Stimulated activated CD8-positive, alpha-beta memory T cell treated with anti-CD3 and anti-CD28 coated beads, Interleukin-15, amount 100 ng/mL, for 48 hours (primary cell): ENCODE results near the gene FANCD2.
"Not testable (repeated sequence)": the region's sequence is repeated elsewhere in the genome, so short reads cannot be mapped to it uniquely, and the experiment has no call there.

Experiments used
- DNase-seq, 2 donors: peaks; one replicate each; pipeline ENCODE4 v3.0.0-alpha.2; 2020; ENCODE audit warnings: low read depth in 2 of 2

Gene FANCD2

GRCh38 chr3:10015461-10015904 lies 10.8 kb upstream of the FANCD2 start:
- DNase-seq, result no peak

GRCh38 chr3:10017636-10018292 lies 8.5 kb upstream of the FANCD2 start:
- DNase-seq, result peak; percentile 76 to 77

- not testable (repeated sequence) for DNase-seq
Measured at GRCh38 chr3:10018806-10019205, 7.4 kb upstream of the FANCD2 start.

- no peak for DNase-seq
Measured at GRCh38 chr3:10019326-10019725, 6.9 kb upstream of the FANCD2 start.

GRCh38 chr3:10021856-10022775 lies 4.1 kb upstream of the FANCD2 start:
- no peak for DNase-seq

- no peak for DNase-seq
Measured at GRCh38 chr3:10023587-10024310, 2.5 kb upstream of the FANCD2 start.

GRCh38 chr3:10025205-10026083 lies 793 bp upstream of the FANCD2 start:
- DNase-seq, result no peak

- no peak for DNase-seq
Measured at GRCh38 chr3:10041034-10041433, 14.8 kb downstream of the FANCD2 start.

GRCh38 chr3:10047876-10048275 lies 21.6 kb downstream of the FANCD2 start:
- no peak for DNase-seq

- not testable (repeated sequence) for DNase-seq
Measured at GRCh38 chr3:10053054-10053453, 26.8 kb downstream of the FANCD2 start.

- DNase-seq, result no peak
Measured at GRCh38 chr3:10055097-10055496, 28.9 kb downstream of the FANCD2 start.

GRCh38 chr3:10070077-10070476 lies 43.8 kb downstream of the FANCD2 start:
- DNase-seq, result not testable (repeated sequence)

- DNase-seq, result no peak
Measured at GRCh38 chr3:10074666-10075065, 48.4 kb downstream of the FANCD2 start.

GRCh38 chr3:10081871-10082270 lies 55.6 kb downstream of the FANCD2 start:
- DNase-seq, result no peak

- no peak for DNase-seq
Measured at GRCh38 chr3:10085738-10086137, 59.5 kb downstream of the FANCD2 start.

- no peak for DNase-seq
Measured at GRCh38 chr3:10088256-10088655, 62.0 kb downstream of the FANCD2 start.

- DNase-seq, result no peak
Measured at GRCh38 chr3:10090179-10090578, 63.9 kb downstream of the FANCD2 start.

GRCh38 chr3:10090774-10091173 lies 64.5 kb downstream of the FANCD2 start:
- not testable (repeated sequence) for DNase-seq

GRCh38 chr3:10091387-10091786 lies 65.2 kb downstream of the FANCD2 start:
- not testable (repeated sequence) for DNase-seq

- no peak for DNase-seq
Measured at GRCh38 chr3:10093678-10094077, 67.4 kb downstream of the FANCD2 start.

- DNase-seq, result no peak
Measured at GRCh38 chr3:10099041-10099440, 72.8 kb downstream of the FANCD2 start.
